ENCODE results near the gene RGS7BP. TPM values are rescaled to one million over a fixed set of nuclear protein-coding genes. Genes with fewer than 3 reads are reported as not detected.

The RGS7BP gene
- total and polyA plus RNA-seq, 2 of the 13 experiments (the other 11 are each of a cell fraction or from before 2014, with no cell fraction given): not detected

GRCh38 chr5:64489857-64490256 lies 16.0 kb upstream of the RGS7BP start:
- H3K9me3 ChIP-seq (ENCODE audit: low read length): no peaks in the 10 kb centered on the region
- WGBS (ENCODE audit: low lambda C conversion rate): 0% methylated on average over 3 of the region's 5 CpGs
- no peak for TF ChIP-seq EHMT2 (IDR thresholded peaks at IDR 0.05; ENCODE audit: borderline replicate concordance, low read depth, low read length)
- no peak for TF ChIP-seq GFI1 (CRISPR knock-in tag; IDR thresholded peaks at IDR 0.05; ENCODE audit: borderline replicate concordance)
- TF ChIP-seq ZNF24 (IDR thresholded peaks at IDR 0.05): no peak
- TF ChIP-seq PBX2 (CRISPR knock-in tag; IDR thresholded peaks at IDR 0.05): no peak
- no peak for TF ChIP-seq ZBTB25 (CRISPR knock-in tag; IDR thresholded peaks at IDR 0.05)
- no peak for TF ChIP-seq HINFP (CRISPR knock-in tag; IDR thresholded peaks at IDR 0.05; ENCODE audit: low read depth)
- no peak for TF ChIP-seq ZNF124 (CRISPR knock-in tag; IDR thresholded peaks at IDR 0.05)
- no peaks in the 10 kb centered on the region for H3K79me2 ChIP-seq (ENCODE audit: insufficient read depth, low read length)
- no peak for DNase-seq (ENCODE audit: low spot score)
- H3K4me3 ChIP-seq (replicated peaks in 1 of 3; ENCODE audit: insufficient read depth in 1 of 3, low read depth in 2 of 3, low read length in 3 of 3): no peak overlapping the region
- FAIRE-seq: no peak
- no peaks in the 10 kb centered on the region for H4K20me1 ChIP-seq (ENCODE audit: insufficient read depth, low read length)
- no peak for ATAC-seq
- in situ Hi-C loops (cut with HindIII; ENCODE audit: extremely low pct_ligation_motif_present, low pct_unique_long_range_greater_than_20kb): no loop called here
- POLR2A ChIA-PET: no interaction called here
- H3K4me2 ChIP-seq (ENCODE audit: low read depth, low read length): no peak overlapping the region
- intact Hi-C loops (cut with micrococcal nuclease; ENCODE audit: unreplicated experiment): no loop called here
- CTCF ChIA-PET (ENCODE audit: low intra/inter-chr PET ratio, low total read pairs): no interaction called here
- no peak overlapping the region for H3K27ac ChIP-seq (ENCODE audit: extremely low read length, insufficient read depth, low read length)
- H3K4me1 ChIP-seq (ENCODE audit: insufficient read depth, low read length): no peaks in the 10 kb centered on the region
- H3K36me3 ChIP-seq (replicated peaks in 1 of 2; ENCODE audit: control insufficient read depth in 1 of 2, insufficient read depth in 2 of 2, low read length in 2 of 2): no peaks in the 10 kb centered on the region
- H3K9ac ChIP-seq (ENCODE audit: insufficient read depth, low read depth, low read length): no peak overlapping the region
- H3K27me3 ChIP-seq (ENCODE audit: control insufficient read depth in 1 of 2, insufficient read depth in 2 of 2, low read length in 2 of 2): no peaks in the 10 kb centered on the region
- no TSS peak for BruUV-seq (replicated peaks)
- no peak overlapping the region for H2AFZ ChIP-seq (ENCODE audit: low read length)
